OCI-LY7 (cell line): ENCODE data around the gene TYROBP. TPM values are rescaled to one million over a fixed set of nuclear protein-coding genes. Genes with fewer than 3 reads are reported as not detected.
A peak's percentile ranks its signal among the peaks of the same experiment; 100 is the strongest.
"Not testable (repeated sequence)": the region's sequence is repeated elsewhere in the genome, so short reads cannot be mapped to it uniquely, and the experiment has no call there.

Experiments used
- BruUV-seq: library from RNA; stranded (reverse); fragments of 400-500 nt; replicated peaks from 2 replicates; lab custom pipeline; 2021; lab: Mats Ljungman, UMichigan
- CTCF ChIA-PET: fragments of 300-600 bp; sonication (Branson Sonifier 250); formaldehyde crosslinking; loops from one replicate; lab custom pipeline; 2022; ENCODE audit warnings: antibody characterized with exemption; ENCODE audit not compliant: unreplicated experiment; lab: Charles Lee
- POLR2A ChIA-PET: fragments of 300-600 bp; sonication (Branson Sonifier 250); formaldehyde crosslinking; loops from one replicate; lab custom pipeline; 2022; ENCODE audit warnings: antibody characterized with exemption; lab: Charles Lee
- DNase-seq: peaks from one replicate; pipeline ENCODE4 v3.0.0-alpha.2; 2015; ENCODE audit warnings: low spot score
- H2AFZ ChIP-seq: fragments of 200-600 bp; sonication (generic), shearing (Covaris generic); 2 replicates; pipeline ENCODE4 v1.6.1; 2014; ENCODE audit warnings: mild to moderate bottlenecking, antibody characterized with exemption, low read length, moderate library complexity
- H3K27ac ChIP-seq: fragments of 200-600 bp; sonication (generic); 2 replicates; pipeline ENCODE4 v1.5.1; 2014; ENCODE audit warnings: mixed run types, low read depth, mild to moderate bottlenecking, moderate library complexity, low read length, inconsistent platforms; ENCODE audit not compliant: poor library complexity, severe bottlenecking
- H3K36me3 ChIP-seq: fragments of 200-600 bp; sonication (generic); 2 replicates; pipeline ENCODE4 v1.6.1; 2014; ENCODE audit warnings: mild to moderate bottlenecking, antibody characterized with exemption, low read length, moderate library complexity, mixed read lengths; ENCODE audit not compliant: insufficient read depth
- H3K4me1 ChIP-seq: fragments of 200-600 bp; sonication (generic); 2 replicates; pipeline ENCODE4 v1.5.1; 2014; ENCODE audit warnings: mild to moderate bottlenecking, low read length; ENCODE audit not compliant: insufficient read depth, poor library complexity, severe bottlenecking
- H3K4me2 ChIP-seq: fragments of 200-600 bp; sonication (generic); 2 replicates; pipeline ENCODE4 v1.6.1; 2014; ENCODE audit warnings: mild to moderate bottlenecking, low read length
- H3K4me3 ChIP-seq: fragments of 200-600 bp; sonication (generic); 2 replicates; pipeline ENCODE4 v1.5.1; 2014; ENCODE audit warnings: mild to moderate bottlenecking, low read depth, low read length; ENCODE audit not compliant: poor library complexity, severe bottlenecking
- H3K79me2 ChIP-seq: fragments of 200-600 bp; sonication (generic); 2 replicates; pipeline ENCODE4 v1.6.1; 2016; ENCODE audit warnings: low read depth, mild to moderate bottlenecking, low read length, moderate library complexity, mixed read lengths; ENCODE audit not compliant: insufficient read depth
- H3K9me2 ChIP-seq: fragments of 200-600 bp; sonication (generic); 2 replicates; pipeline ENCODE4 v1.6.1; 2016; ENCODE audit warnings: mild to moderate bottlenecking, low read length, mixed read lengths; ENCODE audit not compliant: insufficient read depth
- H3K9me3 ChIP-seq: fragments of 200-600 bp; sonication (generic); 2 replicates; pipeline ENCODE4 v1.6.1; 2014; ENCODE audit warnings: mild to moderate bottlenecking, mixed run types, low read length, mixed read lengths
- H4K20me1 ChIP-seq: fragments of 200-600 bp; sonication (generic); 2 replicates; pipeline ENCODE4 v1.6.1; 2014; ENCODE audit warnings: mild to moderate bottlenecking, antibody characterized with exemption, low read length, moderate library complexity, mixed read lengths; ENCODE audit not compliant: insufficient read depth
- CTCF ChIP-seq: fragments of 200-600 bp; sonication (generic); conservative IDR thresholded peaks from 2 replicates; pipeline ENCODE4 v1.5.1; 2014; ENCODE audit warnings: mild to moderate bottlenecking, antibody characterized with exemption, low read length, moderate library complexity, mixed read lengths
- EZH2phosphoT487 ChIP-seq: fragments of 200-600 bp; sonication (generic); IDR thresholded peaks from 2 replicates; pipeline ENCODE4 v1.6.1; 2018; ENCODE audit warnings: low read depth, borderline replicate concordance, mild to moderate bottlenecking, mixed run types, antibody characterized with exemption, low read length, moderate library complexity, mixed read lengths
- intact Hi-C: fragments of 100-400 bp; cut with micrococcal nuclease; formaldehyde crosslinking; loops from one replicate; pipeline ENCODE4 v1.10.0; 2022; ENCODE audit not compliant: unreplicated experiment
- total RNA-seq, 2 experiments: library from RNA; depleted of rRNA in 1 of 2; stranded (reverse); fragments of >200 nt in 1 of 2; shearing (Covaris generic) in 1 of 2; gene quantifications; 2 replicates each; pipeline ENCODE4 v1.2.3, GENCODE V29; 2014 to 2022

The TYROBP gene
- total RNA-seq, 2 experiments from 2014 or later = not detected

- Histone ChIP-seq H3K9me3 (no peaks in the 10 kb centered on the region), H3K4me2 (no peak overlapping the region), H3K4me1 (peaks cover 36% of the 10 kb centered on the region), H2AFZ (no peak overlapping the region), H3K4me3 (no peak overlapping the region), H4K20me1 (no peaks in the 10 kb centered on the region), H3K27ac (no peak overlapping the region), H3K36me3 (no peaks in the 10 kb centered on the region), H3K9me2 (no peaks in the 10 kb centered on the region), H3K79me2 (no peaks in the 10 kb centered on the region)
- TF ChIP-seq CTCF (no peak), EZH2phosphoT487 (no peak)
- no TSS peak for BruUV-seq
- intact Hi-C loops = no loop called here
- no peak for DNase-seq
- POLR2A ChIA-PET = no interaction called here
- CTCF ChIA-PET = no interaction called here
These were observed 3.7 kb upstream of the TYROBP start for GRCh38 chr19:35911790-35912189.

- POLR2A ChIA-PET = no interaction called here
- no peak overlapping the region for H2AFZ ChIP-seq
- no peak for DNase-seq
- H3K9me3 ChIP-seq = no peaks in the 10 kb centered on the region
- BruUV-seq = no TSS peak
- CTCF ChIA-PET = no interaction called here
- no peak overlapping the region for H3K4me3 ChIP-seq
- no peak overlapping the region for H3K27ac ChIP-seq
- H3K4me1 ChIP-seq = peaks cover 36% of the 10 kb centered on the region
- H3K36me3 ChIP-seq = no peaks in the 10 kb centered on the region
- H4K20me1 ChIP-seq = no peaks in the 10 kb centered on the region
- H3K4me2 ChIP-seq = no peak overlapping the region
- H3K79me2 ChIP-seq = no peaks in the 10 kb centered on the region
- no peaks in the 10 kb centered on the region for H3K9me2 ChIP-seq
- intact Hi-C loops = no loop called here
- peak; percentile 65 for TF ChIP-seq CTCF
- no peak for TF ChIP-seq EZH2phosphoT487
These were observed 3.1 kb upstream of the TYROBP start for GRCh38 chr19:35911173-35911572.

- H2AFZ ChIP-seq, POLR2A ChIA-PET, DNase-seq, H3K4me2 ChIP-seq, intact Hi-C loops, H3K27ac ChIP-seq, H3K79me2 ChIP-seq, BruUV-seq, H3K9me2 ChIP-seq, H3K9me3 ChIP-seq, H3K36me3 ChIP-seq, H3K4me3 ChIP-seq, H4K20me1 ChIP-seq, CTCF ChIA-PET: not testable (repeated sequence)
- H3K4me1 ChIP-seq = peaks cover 36% of the 10 kb centered on the region
These were observed 2.3 kb upstream of the TYROBP start for GRCh38 chr19:35910355-35910754.
